ENCODE data around the gene ECM2. TPM values are rescaled to one million over a fixed set of nuclear protein-coding genes. Genes with fewer than 3 reads are reported as not detected.

Gene ECM2
- total and polyA plus RNA-seq, 2 experiments from 2014 or later: 2.4 to 4.5 TPM

DNA sequence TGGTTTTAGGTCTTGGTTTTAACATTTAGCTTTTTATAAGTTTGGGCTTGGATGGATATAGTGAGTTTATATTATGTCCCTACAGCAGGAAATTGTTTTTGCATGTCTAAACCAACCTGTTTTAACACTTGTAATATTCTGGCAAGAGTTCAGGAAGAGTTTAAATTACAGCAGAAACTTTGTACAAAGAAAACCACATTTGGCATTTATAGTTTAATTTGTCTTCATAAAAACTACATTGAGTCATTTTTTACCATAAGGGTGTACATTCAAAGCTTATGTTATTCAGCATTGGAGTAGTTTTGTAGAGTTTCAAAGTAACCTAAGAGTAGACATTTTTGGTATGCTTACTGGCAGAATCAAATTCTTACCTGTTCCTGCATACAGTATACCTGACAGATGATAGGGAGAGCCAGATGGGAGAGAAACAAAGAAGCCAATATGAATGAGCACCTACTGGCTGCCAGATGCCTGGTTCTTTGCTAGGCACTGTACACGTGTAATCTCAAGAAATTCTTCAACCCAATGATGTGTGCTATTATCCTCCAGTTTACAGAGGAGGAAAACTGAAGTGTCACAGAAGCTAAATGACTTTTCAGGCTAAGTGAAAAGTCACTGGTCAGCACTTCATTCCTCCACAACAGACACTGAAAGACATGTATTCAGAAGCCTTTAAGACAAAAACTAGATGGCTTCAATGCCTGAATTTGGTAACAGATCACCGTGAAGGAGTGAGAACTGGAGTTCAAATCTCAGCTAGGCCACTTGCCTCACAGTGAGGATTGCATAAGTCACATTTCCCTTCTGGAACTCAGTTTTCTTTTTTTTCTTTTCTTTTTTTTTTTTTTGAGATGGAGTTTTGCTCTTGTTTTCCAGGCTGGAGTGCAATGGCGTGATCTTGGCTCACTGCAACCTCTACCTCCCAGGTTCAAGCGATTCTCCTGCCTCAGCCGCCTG, 25.9 kb upstream of the ECM2 start:
- 77 to 82% methylated on average over 5 of the region's 5 CpGs for WGBS, 2 experiments (ENCODE audit: low coverage in 1 of 2, low lambda C conversion rate in 2 of 2, missing lambda C conversion rate in 2 of 2)
- Histone ChIP-seq H3K4me2 (ENCODE audit: unreplicated experiment) (no peak overlapping the region), H3K4me3 (no peak overlapping the region), H3K36me3 (ENCODE audit: low read depth) (no peaks in the 10 kb centered on the region), H3K4me1 (ENCODE audit: insufficient read depth) (peaks cover 35% of the 10 kb centered on the region), H4K20me1 (ENCODE audit: insufficient read depth) (no peaks in the 10 kb centered on the region), H2AFZ (no peak overlapping the region), H3F3A (ENCODE audit: insufficient read depth) (no peaks in the 10 kb centered on the region; the same call in 1 of the 2 replicates), H3K27me3 (replicated peaks; ENCODE audit: insufficient read depth) (no peaks in the 10 kb centered on the region), H3K9me3 (ENCODE audit: low read depth) (no peaks in the 10 kb centered on the region), H3K9me2 (ENCODE audit: insufficient read depth) (no peaks in the 10 kb centered on the region), H3K9ac (no peak overlapping the region), H3K27ac (no peak overlapping the region), H3K79me2 (ENCODE audit: insufficient read depth) (no peaks in the 10 kb centered on the region)
- peak; percentile 31 for DNase-seq
- TF ChIP-seq EZH2 (IDR thresholded peaks at IDR 0.05; ENCODE audit: insufficient read depth, poor library complexity, severe bottlenecking) (no peak), EZH2phosphoT487 (IDR thresholded peaks at IDR 0.05; ENCODE audit: insufficient read depth, low read depth) (no peak)
- in situ Hi-C loops (cut with MboI): no loop called here

DNA sequence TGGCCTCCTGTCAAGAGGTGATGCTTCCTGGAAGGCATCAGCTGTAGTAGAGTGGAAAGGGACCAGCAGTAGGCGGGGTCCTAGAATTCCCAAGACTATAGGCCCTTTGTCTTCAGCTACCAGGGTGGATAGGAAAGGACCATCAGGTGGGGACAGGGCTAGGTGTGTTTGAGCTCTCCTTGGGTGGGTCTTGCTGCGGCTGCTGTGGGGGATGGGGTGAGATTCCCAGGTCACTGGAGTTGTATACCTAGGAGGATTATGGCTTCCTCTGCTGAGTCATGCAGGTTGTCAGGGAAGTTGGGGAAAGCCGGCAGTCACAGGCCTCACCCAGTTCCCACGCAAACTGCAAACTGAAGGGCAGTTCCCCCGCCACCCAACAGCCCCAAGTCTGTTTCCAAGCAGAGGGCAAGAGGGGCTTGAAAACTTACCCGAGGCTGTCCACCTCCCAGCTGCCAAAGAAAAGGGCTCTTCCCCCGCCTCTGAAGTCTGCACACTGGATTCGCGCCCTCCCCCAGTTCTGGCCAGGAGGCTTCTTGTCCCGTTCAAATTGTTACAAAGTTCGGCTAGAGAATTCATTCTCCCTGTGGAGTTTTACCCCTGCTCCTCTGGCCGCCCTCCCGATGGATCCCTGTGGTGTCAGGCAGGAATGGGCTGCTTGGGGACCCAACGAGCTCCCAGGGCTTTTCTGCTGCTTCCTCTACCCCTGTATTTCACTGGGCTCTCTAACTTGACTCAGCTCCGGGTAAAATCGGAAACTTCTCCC, 23.0 kb upstream of the ECM2 start:
- TF ChIP-seq EZH2 (IDR thresholded peaks at IDR 0.05; ENCODE audit: insufficient read depth, poor library complexity, severe bottlenecking) (no peak), EZH2phosphoT487 (IDR thresholded peaks at IDR 0.05; ENCODE audit: insufficient read depth, low read depth) (no peak)
- in situ Hi-C loops (cut with MboI): no loop called here

GRCh38 chr9:92550765-92551164, 15.0 kb upstream of the ECM2 start:
- TF ChIP-seq EZH2 (IDR thresholded peaks at IDR 0.05; ENCODE audit: insufficient read depth, poor library complexity, severe bottlenecking): no peak
- TF ChIP-seq EZH2phosphoT487 (IDR thresholded peaks at IDR 0.05; ENCODE audit: insufficient read depth, low read depth): no peak
- Histone ChIP-seq H3K9me3 (ENCODE audit: low read depth) (no peaks in the 10 kb centered on the region), H3K27ac (no peak overlapping the region), H3K27me3 (replicated peaks; ENCODE audit: insufficient read depth) (no peaks in the 10 kb centered on the region), H3K4me3 (no peak overlapping the region), H3K4me1 (ENCODE audit: insufficient read depth) (no peaks in the 10 kb centered on the region), H3K9me2 (ENCODE audit: insufficient read depth) (no peaks in the 10 kb centered on the region), H3K4me2 (ENCODE audit: unreplicated experiment) (no peak overlapping the region), H3K79me2 (ENCODE audit: insufficient read depth) (no peaks in the 10 kb centered on the region), H3F3A (ENCODE audit: insufficient read depth) (no peaks in the 10 kb centered on the region), H4K20me1 (ENCODE audit: insufficient read depth) (no peaks in the 10 kb centered on the region), H2AFZ (no peak overlapping the region), H3K9ac (no peak overlapping the region), H3K36me3 (ENCODE audit: low read depth) (no peaks in the 10 kb centered on the region)
- DNase-seq: no peak
- in situ Hi-C loops (cut with MboI): no loop called here
- 93 to 94% methylated on average over 2 of the region's 2 CpGs for WGBS, 2 experiments (ENCODE audit: low coverage in 1 of 2, low lambda C conversion rate in 2 of 2, missing lambda C conversion rate in 2 of 2)

More for the DNA sequence above, 23.0 kb upstream of the ECM2 start:
- H3K4me2 ChIP-seq (ENCODE audit: unreplicated experiment): no peak overlapping the region
- H3K9me3 ChIP-seq (ENCODE audit: low read depth): no peaks in the 10 kb centered on the region
- no peaks in the 10 kb centered on the region for H3K27me3 ChIP-seq (replicated peaks; ENCODE audit: insufficient read depth)
- no peaks in the 10 kb centered on the region for H3K9me2 ChIP-seq (ENCODE audit: insufficient read depth)
- no peaks in the 10 kb centered on the region for H3K36me3 ChIP-seq (ENCODE audit: low read depth)
- H3K4me3 ChIP-seq: no peak overlapping the region
- H3K79me2 ChIP-seq (ENCODE audit: insufficient read depth): no peaks in the 10 kb centered on the region
- H3K27ac ChIP-seq: no peak overlapping the region
- H2AFZ ChIP-seq: no peak overlapping the region
- H3F3A ChIP-seq (ENCODE audit: insufficient read depth): no peaks in the 10 kb centered on the region
- WGBS, 2 experiments (ENCODE audit: low coverage in 1 of 2, low lambda C conversion rate in 2 of 2, missing lambda C conversion rate in 2 of 2): 93 to 95% methylated on average over 14 to 16 of the region's 16 CpGs
- no peaks in the 10 kb centered on the region for H4K20me1 ChIP-seq (ENCODE audit: insufficient read depth)
- peaks cover 25% of the 10 kb centered on the region for H3K4me1 ChIP-seq (ENCODE audit: insufficient read depth)
- no peak overlapping the region for H3K9ac ChIP-seq
- no peak for DNase-seq

GRCh38 chr9:92547356-92547755, 11.6 kb upstream of the ECM2 start:
- Histone ChIP-seq H3K9ac (no peak overlapping the region), H4K20me1 (ENCODE audit: insufficient read depth) (no peaks in the 10 kb centered on the region), H3K79me2 (ENCODE audit: insufficient read depth) (no peaks in the 10 kb centered on the region), H3F3A (ENCODE audit: insufficient read depth) (no peaks in the 10 kb centered on the region), H3K27me3 (replicated peaks; ENCODE audit: insufficient read depth) (no peaks in the 10 kb centered on the region), H3K4me1 (ENCODE audit: insufficient read depth) (no peaks in the 10 kb centered on the region), H3K36me3 (ENCODE audit: low read depth) (no peaks in the 10 kb centered on the region), H3K9me2 (ENCODE audit: insufficient read depth) (no peaks in the 10 kb centered on the region), H2AFZ (no peak overlapping the region), H3K4me3 (no peak overlapping the region), H3K4me2 (ENCODE audit: unreplicated experiment) (no peak overlapping the region), H3K27ac (no peak overlapping the region), H3K9me3 (ENCODE audit: low read depth) (no peaks in the 10 kb centered on the region)
- 41 to 58% methylated on average over 3 of the region's 3 CpGs for WGBS, 2 experiments (ENCODE audit: low coverage in 1 of 2, low lambda C conversion rate in 2 of 2, missing lambda C conversion rate in 2 of 2)
- DNase-seq: peak; percentile 46
- in situ Hi-C loops (cut with MboI): no loop called here
- TF ChIP-seq EZH2phosphoT487 (IDR thresholded peaks at IDR 0.05; ENCODE audit: insufficient read depth, low read depth): no peak

Data from GM23248 (cell line).